Measurements from ENCODE around the gene RETN.

DNA sequence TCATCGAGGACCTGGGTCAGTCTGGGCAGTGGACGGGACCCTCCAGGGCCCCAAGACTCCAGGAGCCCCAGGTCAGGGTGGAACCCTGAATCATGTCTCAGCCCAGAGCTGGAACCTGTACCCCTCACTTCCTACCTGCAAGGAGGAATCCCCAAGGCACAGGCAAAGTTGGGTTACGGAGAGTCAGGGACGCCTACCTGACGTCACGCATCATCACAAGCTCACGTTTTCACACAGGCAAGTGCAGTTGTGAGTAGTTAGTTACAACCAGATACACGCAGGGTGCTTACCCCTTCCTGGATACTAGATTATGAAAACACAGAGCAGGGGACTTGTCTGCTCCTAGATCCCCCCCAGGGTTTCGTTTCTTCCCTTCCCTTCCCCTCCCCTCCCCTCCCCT is 1.9 kb downstream of the RETN start:
- TF ChIP-seq CTCF (IDR thresholded peaks at IDR 0.05; ENCODE audit: low read length), result no peak
- TF ChIP-seq EZH2 (optimal IDR thresholded peaks at IDR 0.05; ENCODE audit: low read depth, low read length), result no peak
- no peak for TF ChIP-seq EZH2phosphoT487 (IDR thresholded peaks at IDR 0.05; ENCODE audit: low read length)

All from MM.1S (cell line).